Measurements from ENCODE around the gene ABCC1. TPM values are rescaled to one million over a fixed set of nuclear protein-coding genes. Genes with fewer than 3 reads are reported as not detected.

The ABCC1 gene
- total RNA-seq, 4 donors from 2014 or later, result 12.1 to 39.2 (median 18.6) TPM

DNA sequence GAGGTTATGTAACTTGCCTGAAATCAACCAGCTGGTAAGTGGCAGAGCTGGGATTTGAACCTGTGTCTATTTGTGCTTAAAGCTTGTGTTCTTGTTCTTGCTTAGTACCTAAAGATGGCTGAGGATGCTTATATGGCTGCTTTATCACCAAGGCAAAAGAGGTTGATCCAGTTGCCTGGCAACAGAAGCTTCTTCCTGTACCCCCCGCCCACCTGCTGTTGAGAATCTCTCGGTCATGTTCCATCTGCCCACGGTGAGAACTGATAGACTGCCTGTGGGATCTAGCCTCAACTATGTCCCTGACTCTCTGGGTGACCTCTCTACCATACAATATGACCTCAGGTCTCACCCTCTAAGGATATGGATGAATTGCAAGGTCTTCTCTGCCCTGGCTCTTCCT is 213.2 kb downstream of the ABCC1 start:
- Histone ChIP-seq H3K4me3 (no peak overlapping the region), H3K27me3 (no peaks in the 10 kb centered on the region), H3K36me3 (no peaks in the 10 kb centered on the region), H3K4me1 (no peaks in the 10 kb centered on the region), H3K27ac (no peak overlapping the region), H3K9me3 (peaks cover 0 to 8% of the 10 kb centered on the region in 2 donors)
- DNase-seq, result no peak
- intact Hi-C loops (cut with DNase I; ENCODE audit: low total_unique reads), result no loop called here
- TF ChIP-seq POLR2A (IDR thresholded peaks at IDR 0.05), result no peak
- TF ChIP-seq, protein P1, sequence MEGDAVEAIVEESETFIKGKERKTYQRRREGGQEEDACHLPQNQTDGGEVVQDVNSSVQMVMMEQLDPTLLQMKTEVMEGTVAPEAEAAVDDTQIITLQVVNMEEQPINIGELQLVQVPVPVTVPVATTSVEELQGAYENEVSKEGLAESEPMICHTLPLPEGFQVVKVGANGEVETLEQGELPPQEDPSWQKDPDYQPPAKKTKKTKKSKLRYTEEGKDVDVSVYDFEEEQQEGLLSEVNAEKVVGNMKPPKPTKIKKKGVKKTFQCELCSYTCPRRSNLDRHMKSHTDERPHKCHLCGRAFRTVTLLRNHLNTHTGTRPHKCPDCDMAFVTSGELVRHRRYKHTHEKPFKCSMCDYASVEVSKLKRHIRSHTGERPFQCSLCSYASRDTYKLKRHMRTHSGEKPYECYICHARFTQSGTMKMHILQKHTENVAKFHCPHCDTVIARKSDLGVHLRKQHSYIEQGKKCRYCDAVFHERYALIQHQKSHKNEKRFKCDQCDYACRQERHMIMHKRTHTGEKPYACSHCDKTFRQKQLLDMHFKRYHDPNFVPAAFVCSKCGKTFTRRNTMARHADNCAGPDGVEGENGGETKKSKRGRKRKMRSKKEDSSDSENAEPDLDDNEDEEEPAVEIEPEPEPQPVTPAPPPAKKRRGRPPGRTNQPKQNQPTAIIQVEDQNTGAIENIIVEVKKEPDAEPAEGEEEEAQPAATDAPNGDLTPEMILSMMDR (IDR thresholded peaks at IDR 0.05), result no peak

DNA sequence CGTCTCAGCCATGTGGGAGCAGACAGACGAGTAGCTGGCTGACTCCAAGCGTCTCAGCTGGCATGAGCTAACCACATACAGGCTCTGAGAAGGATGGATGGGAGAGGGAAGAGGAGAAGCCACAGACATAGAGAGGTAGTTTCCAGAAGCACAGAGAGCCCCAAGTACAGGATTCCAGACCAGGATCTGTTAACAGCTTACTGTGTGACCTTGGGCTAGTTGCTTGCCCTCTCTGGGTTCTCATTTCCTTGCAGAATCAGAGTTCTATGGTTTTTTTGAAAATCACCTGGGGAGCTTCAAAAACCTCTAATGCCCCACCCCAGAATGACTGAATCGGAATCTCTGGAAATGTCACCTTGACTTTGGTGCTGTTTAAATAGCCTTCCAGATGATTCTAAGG is 213.7 kb downstream of the ABCC1 start:
- intact Hi-C loops (cut with DNase I; ENCODE audit: low total_unique reads), result no loop called here
- Histone ChIP-seq H3K36me3 (no peaks in the 10 kb centered on the region), H3K4me1 (no peaks in the 10 kb centered on the region), H3K4me3 (no peak overlapping the region), H3K27me3 (no peaks in the 10 kb centered on the region), H3K9me3 (peaks cover 0 to 8% of the 10 kb centered on the region in 2 donors), H3K27ac (no peak overlapping the region)
- DNase-seq, result no peak
- TF ChIP-seq POLR2A (IDR thresholded peaks at IDR 0.05), result no peak
- TF ChIP-seq, protein P1 (IDR thresholded peaks at IDR 0.05), result no peak

DNA sequence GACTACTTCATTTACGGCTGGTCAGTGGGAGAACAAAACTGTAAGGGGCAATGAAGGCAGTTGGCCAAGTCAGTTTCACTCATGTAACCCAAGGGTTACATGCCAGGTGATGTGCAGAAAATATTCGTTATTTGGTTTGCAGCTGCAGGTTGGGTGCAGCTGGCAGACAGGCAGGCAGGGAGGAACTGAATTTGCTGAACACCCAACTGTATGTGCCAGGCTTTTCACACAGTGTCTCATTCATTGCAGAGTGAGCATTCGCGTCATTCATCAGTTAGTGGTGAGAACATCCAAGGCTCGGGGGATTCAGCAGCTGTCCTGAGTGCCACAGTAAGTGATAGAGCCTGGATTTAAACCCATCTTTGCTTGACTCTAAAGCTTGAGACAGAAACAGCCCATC is 214.2 kb downstream of the ABCC1 start:
- no peaks in the 10 kb centered on the region for H3K27me3 ChIP-seq
- H3K27ac ChIP-seq, result no peak overlapping the region
- no peak overlapping the region for H3K4me3 ChIP-seq
- intact Hi-C loops (cut with DNase I; ENCODE audit: low total_unique reads), result no loop called here
- H3K9me3 ChIP-seq, result peaks cover 0 to 8% of the 10 kb centered on the region in 2 donors
- TF ChIP-seq, protein P1 (IDR thresholded peaks at IDR 0.05), result no peak
- TF ChIP-seq POLR2A (IDR thresholded peaks at IDR 0.05), result no peak
- no peaks in the 10 kb centered on the region for H3K4me1 ChIP-seq
- no peaks in the 10 kb centered on the region for H3K36me3 ChIP-seq
- DNase-seq, result no peak

DNA sequence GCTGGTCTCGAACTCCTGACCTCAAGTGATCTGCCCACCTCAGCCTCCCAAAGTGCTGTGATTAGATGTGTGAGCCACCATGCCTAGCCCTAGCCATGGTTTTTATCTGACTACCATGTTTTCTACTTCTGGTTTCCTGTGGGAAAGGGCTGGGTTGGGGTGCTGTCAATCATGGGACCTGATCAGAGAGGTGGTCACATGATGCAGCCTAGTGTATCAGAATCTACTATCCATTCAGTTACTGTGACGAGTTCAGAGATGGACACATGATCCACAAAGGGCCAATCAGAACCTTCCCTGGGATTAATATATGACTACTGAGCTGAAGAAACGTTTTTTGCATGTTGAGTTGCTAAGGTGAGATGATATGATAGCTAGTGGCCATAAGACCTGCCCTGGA is 214.8 kb downstream of the ABCC1 start:
- Histone ChIP-seq H3K36me3 (no peaks in the 10 kb centered on the region), H3K4me1 (no peaks in the 10 kb centered on the region), H3K4me3 (no peak overlapping the region), H3K27ac (no peak overlapping the region), H3K9me3 (peaks cover 0 to 5% of the 10 kb centered on the region in 2 donors), H3K27me3 (no peaks in the 10 kb centered on the region)
- intact Hi-C loops (cut with DNase I; ENCODE audit: low total_unique reads), result no loop called here
- no peak for DNase-seq
- TF ChIP-seq, protein P1 (IDR thresholded peaks at IDR 0.05), result no peak
- no peak for TF ChIP-seq POLR2A (IDR thresholded peaks at IDR 0.05)

DNA sequence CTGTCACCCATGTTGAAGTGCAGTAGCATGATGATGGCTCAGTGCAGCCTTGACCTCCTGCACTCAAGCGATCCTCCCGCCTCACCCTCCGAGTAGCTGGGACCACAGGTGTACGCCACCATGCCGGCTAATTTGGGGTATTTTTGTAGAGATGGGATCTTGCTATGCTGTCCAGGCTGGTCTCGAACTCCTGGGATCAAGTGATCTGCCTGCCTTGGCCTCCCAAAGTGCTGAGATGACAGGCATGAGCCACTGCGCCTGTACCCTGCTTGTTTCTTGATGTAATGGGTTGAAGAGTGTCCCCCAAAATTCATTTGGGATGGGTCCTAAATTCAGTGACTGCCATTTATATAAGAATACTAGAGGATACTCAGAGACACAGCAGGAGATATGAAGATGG is 216.7 kb downstream of the ABCC1 start:
- no peak for DNase-seq
- Histone ChIP-seq H3K27me3 (no peaks in the 10 kb centered on the region), H3K9me3 (no peaks in the 10 kb centered on the region), H3K4me1 (no peaks in the 10 kb centered on the region), H3K4me3 (no peak overlapping the region), H3K27ac (no peak overlapping the region), H3K36me3 (no peaks in the 10 kb centered on the region)
- intact Hi-C loops (cut with DNase I; ENCODE audit: low total_unique reads), result no loop called here
- TF ChIP-seq, protein P1 (IDR thresholded peaks at IDR 0.05), result no peak
- TF ChIP-seq POLR2A (IDR thresholded peaks at IDR 0.05), result no peak
